Activated T-helper 1 cell treated with anti-CD3 and anti-CD28 coated beads, Interleukin-12 subunit alpha, Interleukin-12 subunit beta, Interleukin-2, Interleukin-4 antibody, amounts not matched to agents 30 ng/mL and 10 ng/mL and 1 ng/mL, durations not matched to agents 14 hours and 24 hours and 36 hours (primary cell): ENCODE measurements around the gene SHROOM4. TPM values are rescaled to one million over a fixed set of nuclear protein-coding genes. Genes with fewer than 3 reads are reported as not detected.

Experiments used
- DNase-seq: peaks from one replicate; pipeline ENCODE4 v3.0.0; 2021; ENCODE audit warnings: low spot score
- H3K27ac Mint-ChIP-seq: one replicate; pipeline ENCODE4 v1.8.0; 2021; ENCODE audit warnings: mild to moderate bottlenecking, mixed read lengths
- H3K27me3 Mint-ChIP-seq: one replicate; pipeline ENCODE4 v1.8.0; 2022; ENCODE audit warnings: mild to moderate bottlenecking, moderate library complexity, mixed read lengths; ENCODE audit not compliant: insufficient read depth
- H3K36me3 Mint-ChIP-seq: one replicate; pipeline ENCODE4 v1.8.0; 2021; ENCODE audit warnings: low read depth, mixed read lengths
- H3K4me1 Mint-ChIP-seq: one replicate; pipeline ENCODE4 v1.8.0; 2021; ENCODE audit warnings: low read depth, mixed read lengths
- H3K4me3 Mint-ChIP-seq: one replicate; pipeline ENCODE4 v1.8.0; 2021; ENCODE audit warnings: mild to moderate bottlenecking, moderate library complexity, mixed read lengths
- H3K9me3 Mint-ChIP-seq: one replicate; pipeline ENCODE4 v1.8.0; 2021; ENCODE audit warnings: mixed read lengths
- intact Hi-C: fragments of 100-400 bp; cut with micrococcal nuclease; formaldehyde crosslinking; loops from one replicate; pipeline ENCODE4 v1.15.1; 2024
- total RNA-seq: library from RNA; stranded (reverse); gene quantifications from 2 replicates; pipeline ENCODE4 v1.2.3, GENCODE V29; 2022

SHROOM4 gene
- total RNA-seq, 1 donor from 2014 or later = not detected

GRCh38 chrX:50618788-50619558 lies 195.0 kb downstream of the SHROOM4 start:
- Mint-ChIP-seq H3K27me3 (peaks cover 2% of the 10 kb centered on the region), H3K27ac (no peak overlapping the region), H3K36me3 (no peaks in the 10 kb centered on the region), H3K4me3 (no peak overlapping the region), H3K9me3 (no peaks in the 10 kb centered on the region), H3K4me1 (no peaks in the 10 kb centered on the region)
- DNase-seq = no peak
- intact Hi-C loops = no loop called here

DNA sequence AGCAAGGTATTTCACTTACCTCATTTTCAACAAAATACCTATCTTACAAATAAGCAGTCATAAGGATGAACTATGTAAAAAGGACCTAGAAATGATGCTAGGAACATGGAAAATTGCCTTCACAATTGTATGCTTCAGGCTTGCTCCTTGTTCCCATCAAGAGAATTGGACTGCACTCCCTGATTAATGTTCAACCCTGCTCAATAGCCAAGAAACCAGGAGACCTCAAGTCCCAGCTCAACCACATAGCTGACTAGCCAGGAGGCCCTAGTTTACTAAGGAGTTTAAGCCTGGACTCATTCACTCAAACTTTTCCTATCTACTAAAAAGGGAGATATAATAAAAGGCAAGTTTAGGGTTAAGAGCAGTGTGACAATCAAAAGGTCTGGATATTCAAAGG lies 196.8 kb downstream of the SHROOM4 start:
- intact Hi-C loops = no loop called here
- H3K4me3 Mint-ChIP-seq = no peak overlapping the region

GRCh38 chrX:50615570-50616158 lies 198.3 kb downstream of the SHROOM4 start:
- Mint-ChIP-seq H3K9me3 (no peaks in the 10 kb centered on the region), H3K27ac (no peak overlapping the region), H3K4me3 (no peak overlapping the region), H3K4me1 (no peaks in the 10 kb centered on the region), H3K36me3 (no peaks in the 10 kb centered on the region), H3K27me3 (peaks cover 3% of the 10 kb centered on the region)
- intact Hi-C loops = no loop called here
- no peak for DNase-seq

More for the DNA sequence above, 196.8 kb downstream of the SHROOM4 start:
- Mint-ChIP-seq H3K4me1 (no peaks in the 10 kb centered on the region), H3K27ac (no peak overlapping the region), H3K36me3 (no peaks in the 10 kb centered on the region), H3K9me3 (no peaks in the 10 kb centered on the region), H3K27me3 (peaks cover 5% of the 10 kb centered on the region)
- no peak for DNase-seq

GRCh38 chrX:50614460-50614859 lies 199.5 kb downstream of the SHROOM4 start:
- Mint-ChIP-seq H3K4me3 (no peak overlapping the region), H3K9me3 (no peaks in the 10 kb centered on the region), H3K27ac (no peak overlapping the region), H3K36me3 (no peaks in the 10 kb centered on the region), H3K4me1 (no peaks in the 10 kb centered on the region), H3K27me3 (peaks cover 3% of the 10 kb centered on the region)
- DNase-seq = no peak
- intact Hi-C loops = no loop called here

DNA sequence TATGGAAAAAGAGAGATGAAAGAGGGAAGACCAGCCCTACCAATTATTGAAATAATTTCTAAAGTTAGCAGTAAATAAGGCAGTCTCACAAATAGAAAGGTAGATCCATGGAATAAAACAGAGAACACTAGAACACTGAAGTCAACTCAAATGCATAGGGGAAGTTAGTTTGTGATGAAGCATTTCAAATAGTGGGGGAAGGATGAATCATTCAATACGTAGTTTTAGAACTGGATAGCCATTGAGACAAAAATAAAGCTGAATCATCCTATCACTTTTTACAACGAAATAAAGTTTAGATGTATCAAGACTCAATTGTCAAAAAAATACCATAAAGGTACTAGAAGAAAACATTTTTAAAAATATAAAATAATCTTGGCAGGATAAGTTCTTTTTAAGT lies 200.1 kb downstream of the SHROOM4 start:
- Mint-ChIP-seq H3K9me3 (no peaks in the 10 kb centered on the region), H3K36me3 (no peaks in the 10 kb centered on the region), H3K27me3 (peaks cover 3% of the 10 kb centered on the region), H3K4me3 (no peak overlapping the region), H3K27ac (no peak overlapping the region), H3K4me1 (no peaks in the 10 kb centered on the region)
- intact Hi-C loops = no loop called here
- no peak for DNase-seq

DNA sequence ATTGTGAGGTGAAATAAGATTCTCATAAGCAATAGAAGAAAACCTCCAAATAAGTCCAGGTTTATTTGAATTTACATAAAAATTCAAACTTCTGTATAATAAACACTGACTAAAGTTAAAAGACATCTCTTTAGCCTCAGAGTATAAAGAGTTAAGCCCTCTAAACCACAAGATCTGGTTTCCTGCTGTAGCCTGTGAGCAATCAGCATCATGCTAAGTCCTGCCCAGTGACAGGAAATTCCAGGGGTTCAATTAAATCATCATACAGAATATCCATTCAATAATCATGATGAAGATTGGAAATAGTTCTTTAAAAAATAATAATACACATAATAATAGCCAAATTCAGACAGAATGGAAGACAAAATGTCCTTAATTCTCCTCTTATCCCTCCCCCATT lies 204.2 kb downstream of the SHROOM4 start:
- Mint-ChIP-seq H3K27ac (no peak overlapping the region), H3K9me3 (no peaks in the 10 kb centered on the region), H3K4me3 (no peak overlapping the region), H3K27me3 (peaks cover 3% of the 10 kb centered on the region), H3K36me3 (no peaks in the 10 kb centered on the region), H3K4me1 (no peaks in the 10 kb centered on the region)
- DNase-seq = no peak
- intact Hi-C loops = no loop called here

GRCh38 chrX:50606300-50606950 lies 207.6 kb downstream of the SHROOM4 start:
- DNase-seq = no peak
- Mint-ChIP-seq H3K36me3 (no peaks in the 10 kb centered on the region), H3K4me1 (no peaks in the 10 kb centered on the region), H3K9me3 (no peaks in the 10 kb centered on the region), H3K4me3 (no peak overlapping the region), H3K27ac (no peak overlapping the region), H3K27me3 (peaks cover 2% of the 10 kb centered on the region)
- intact Hi-C loops = no loop called here

GRCh38 chrX:50596056-50596455 lies 217.9 kb downstream of the SHROOM4 start:
- no peak overlapping the region for H3K4me3 Mint-ChIP-seq
- H3K4me1 Mint-ChIP-seq = no peaks in the 10 kb centered on the region
- no peaks in the 10 kb centered on the region for H3K9me3 Mint-ChIP-seq
- no peaks in the 10 kb centered on the region for H3K36me3 Mint-ChIP-seq
- DNase-seq = no peak
- H3K27me3 Mint-ChIP-seq = no peaks in the 10 kb centered on the region
- intact Hi-C loops = no loop called here
- no peak overlapping the region for H3K27ac Mint-ChIP-seq

DNA sequence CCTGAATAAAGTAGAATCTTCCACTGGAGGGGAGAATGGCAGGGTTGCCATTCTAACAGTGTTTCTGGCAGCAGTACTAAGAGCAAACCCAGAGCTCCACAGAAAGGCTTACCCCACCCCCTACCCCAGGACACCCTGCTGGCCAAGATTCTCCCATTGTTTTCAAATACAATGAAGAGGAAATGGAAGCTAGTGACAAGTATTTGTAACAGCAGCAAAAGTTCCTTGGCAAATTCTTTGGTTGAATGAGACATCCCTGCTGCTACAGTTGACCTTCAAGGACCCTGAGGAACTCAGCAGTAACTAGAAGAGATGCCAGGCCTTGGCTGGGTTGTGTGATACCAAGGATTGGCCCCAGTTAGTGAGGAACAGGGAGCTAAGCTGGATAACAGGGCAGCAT lies 219.2 kb downstream of the SHROOM4 start:
- Mint-ChIP-seq H3K36me3 (no peaks in the 10 kb centered on the region), H3K4me3 (no peak overlapping the region), H3K27ac (no peak overlapping the region), H3K9me3 (no peaks in the 10 kb centered on the region), H3K27me3 (no peaks in the 10 kb centered on the region), H3K4me1 (no peaks in the 10 kb centered on the region)
- intact Hi-C loops = no loop called here
- DNase-seq = no peak

DNA sequence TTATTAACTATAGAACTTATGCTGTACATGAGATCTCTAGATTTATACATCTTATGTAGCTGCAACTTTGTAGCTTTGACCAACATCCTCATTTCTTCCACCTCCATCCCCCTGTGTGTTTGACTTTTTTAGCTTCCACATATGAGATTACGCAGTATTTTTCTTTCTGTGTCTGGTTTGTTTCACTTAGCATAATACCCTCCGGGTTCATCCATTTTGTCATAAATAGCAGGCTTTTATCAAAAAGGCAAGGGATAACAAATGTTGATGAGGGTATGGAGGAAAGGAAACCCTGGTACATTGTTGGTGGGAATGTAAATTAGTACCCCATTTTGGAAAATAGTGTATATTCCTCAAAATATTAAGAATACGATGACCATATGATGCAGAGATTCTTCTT lies 227.0 kb downstream of the SHROOM4 start:
- Mint-ChIP-seq H3K9me3 (no peaks in the 10 kb centered on the region), H3K4me1 (no peaks in the 10 kb centered on the region), H3K4me3 (no peak overlapping the region), H3K27ac (no peak overlapping the region), H3K36me3 (no peaks in the 10 kb centered on the region), H3K27me3 (no peaks in the 10 kb centered on the region)
- intact Hi-C loops = loop anchor here (10.0 kb wide), 1 partner anchor 702 kb away; no protein-coding TSS in a partner anchor
- DNase-seq = no peak

DNA sequence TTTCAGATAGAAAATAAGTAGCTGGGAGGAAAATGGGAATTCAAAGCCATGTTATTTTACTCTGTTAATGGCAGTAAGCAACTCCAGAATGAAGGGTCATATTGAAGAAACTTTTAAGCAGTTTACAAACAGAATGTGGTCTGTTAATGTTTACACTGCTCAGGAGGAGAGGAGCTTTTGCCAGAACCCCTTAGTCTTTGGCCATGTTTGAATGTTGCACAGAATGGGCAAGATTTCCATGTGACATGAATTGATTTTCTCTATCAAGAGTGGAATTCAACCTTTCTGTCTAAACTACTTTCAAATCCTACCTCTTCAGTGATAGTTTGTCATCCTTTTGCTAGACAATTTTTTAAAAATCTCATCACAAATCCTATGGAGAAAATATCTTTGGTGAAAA lies 227.6 kb downstream of the SHROOM4 start:
- H3K4me3 Mint-ChIP-seq = no peak overlapping the region
- no peaks in the 10 kb centered on the region for H3K36me3 Mint-ChIP-seq

DNA sequence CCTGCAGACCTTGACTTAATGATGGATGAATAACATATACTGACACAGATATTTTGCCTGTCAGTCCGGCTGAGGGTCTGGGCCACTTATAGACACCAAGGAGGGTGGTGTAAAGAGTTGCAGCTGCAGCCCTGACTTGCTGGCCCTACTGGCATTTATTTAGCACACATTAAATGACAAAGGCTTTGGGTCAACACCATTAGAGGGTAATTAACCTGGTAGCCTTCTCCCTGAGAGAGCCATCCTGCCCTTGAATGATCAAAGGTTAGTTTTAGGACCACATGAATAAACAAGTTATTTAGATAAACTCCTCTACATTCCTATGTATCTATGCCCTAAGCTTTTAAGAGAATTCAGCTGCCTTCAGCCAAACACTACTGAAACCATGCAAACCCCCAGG lies 232.6 kb downstream of the SHROOM4 start:
- H3K4me3 Mint-ChIP-seq = no peak overlapping the region
- intact Hi-C loops = loop anchor here (10.0 kb wide), 1 partner anchor 697 kb away; no protein-coding TSS in a partner anchor
- peaks cover 2% of the 10 kb centered on the region for H3K27me3 Mint-ChIP-seq
- no peaks in the 10 kb centered on the region for H3K4me1 Mint-ChIP-seq
- no peaks in the 10 kb centered on the region for H3K9me3 Mint-ChIP-seq
- no peak overlapping the region for H3K27ac Mint-ChIP-seq
- no peaks in the 10 kb centered on the region for H3K36me3 Mint-ChIP-seq
- no peak for DNase-seq

More for the DNA sequence above, 227.6 kb downstream of the SHROOM4 start:
- Mint-ChIP-seq H3K4me1 (no peaks in the 10 kb centered on the region), H3K9me3 (no peaks in the 10 kb centered on the region), H3K27ac (no peak overlapping the region), H3K27me3 (no peaks in the 10 kb centered on the region)
- intact Hi-C loops = loop anchor here (10.0 kb wide), 1 partner anchor 702 kb away; no protein-coding TSS in a partner anchor
- no peak for DNase-seq

GRCh38 chrX:50579955-50580354 lies 234.0 kb downstream of the SHROOM4 start:
- intact Hi-C loops = loop anchor here (1.0 to 10.0 kb wide), 2 partner anchors 665 to 695 kb away; no protein-coding TSS in a partner anchor
- H3K36me3 Mint-ChIP-seq = no peaks in the 10 kb centered on the region
- peaks cover 2% of the 10 kb centered on the region for H3K27me3 Mint-ChIP-seq
- H3K4me3 Mint-ChIP-seq = no peak overlapping the region
- DNase-seq = no peak
- no peak overlapping the region for H3K27ac Mint-ChIP-seq
- H3K9me3 Mint-ChIP-seq = no peaks in the 10 kb centered on the region
- no peaks in the 10 kb centered on the region for H3K4me1 Mint-ChIP-seq
